ENCODE results near the gene GRK3.

The GRK3 gene

GRCh38 chr22:25663654-25664053 is 99.2 kb downstream of the GRK3 start:
- DNase-seq (ENCODE audit: low spot score) = no peak

- DNase-seq (ENCODE audit: low spot score) = no peak
Observed at GRCh38 chr22:25666308-25666707, 101.8 kb downstream of the GRK3 start.

GRCh38 chr22:25668437-25668836 is 104.0 kb downstream of the GRK3 start:
- DNase-seq (ENCODE audit: low spot score) = no peak

- DNase-seq (ENCODE audit: low spot score) = no peak
Observed at GRCh38 chr22:25669253-25670069, 105.0 kb downstream of the GRK3 start.

GRCh38 chr22:25670070-25670461 is 105.6 kb downstream of the GRK3 start:
- no peak for DNase-seq (ENCODE audit: low spot score)

GRCh38 chr22:25672289-25673084 is 108.0 kb downstream of the GRK3 start:
- DNase-seq (ENCODE audit: low spot score) = no peak

- DNase-seq (ENCODE audit: low spot score) = no peak
Observed at GRCh38 chr22:25673713-25674112, 109.2 kb downstream of the GRK3 start.

- no peak for DNase-seq (ENCODE audit: low spot score)
Observed at GRCh38 chr22:25677631-25678030, 113.2 kb downstream of the GRK3 start.

- DNase-seq (ENCODE audit: low spot score) = no peak
Observed at GRCh38 chr22:25680051-25680450, 115.6 kb downstream of the GRK3 start.

GRCh38 chr22:25680956-25681355 is 116.5 kb downstream of the GRK3 start:
- no peak for DNase-seq (ENCODE audit: low spot score)

- DNase-seq (ENCODE audit: low spot score) = no peak
Observed at GRCh38 chr22:25682109-25682508, 117.6 kb downstream of the GRK3 start.

- no peak for DNase-seq (ENCODE audit: low spot score)
Observed at GRCh38 chr22:25688627-25689026, 124.2 kb downstream of the GRK3 start.

- no peak for DNase-seq (ENCODE audit: low spot score)
Observed at GRCh38 chr22:25689631-25690030, 125.2 kb downstream of the GRK3 start.

GRCh38 chr22:25690798-25691197 is 126.3 kb downstream of the GRK3 start:
- DNase-seq (ENCODE audit: low spot score) = no peak

GRCh38 chr22:25692397-25693267 is 128.2 kb downstream of the GRK3 start:
- DNase-seq (ENCODE audit: low spot score) = no peak

- DNase-seq (ENCODE audit: low spot score) = no peak
Observed at GRCh38 chr22:25693268-25693565, 128.7 kb downstream of the GRK3 start.

- DNase-seq (ENCODE audit: low spot score) = no peak
Observed at GRCh38 chr22:25694196-25694907, 129.9 kb downstream of the GRK3 start.

- DNase-seq (ENCODE audit: low spot score) = peak; percentile 50
Observed at GRCh38 chr22:25695146-25695545, 130.7 kb downstream of the GRK3 start.

GRCh38 chr22:25696763-25697162 is 132.3 kb downstream of the GRK3 start:
- DNase-seq (ENCODE audit: low spot score) = no peak

GRCh38 chr22:25697181-25697664 is 132.7 kb downstream of the GRK3 start:
- no peak for DNase-seq (ENCODE audit: low spot score)

- no peak for DNase-seq (ENCODE audit: low spot score)
Observed at GRCh38 chr22:25697978-25698377, 133.5 kb downstream of the GRK3 start.

- no peak for DNase-seq (ENCODE audit: low spot score)
Observed at GRCh38 chr22:25698461-25698860, 134.0 kb downstream of the GRK3 start.
